Psoas muscle (tissue), 8 donors: Measurements from ENCODE around the gene HS3ST3A1. TPM values are rescaled to one million over a fixed set of nuclear protein-coding genes. Genes with fewer than 3 reads are reported as not detected.

Experiments used
- ATAC-seq, 4 donors: fragments of 200-7000 bp; cut with Tn5 transposase; one replicate each; pipeline ENCODE4 v1.9.1; 2020; ENCODE audit warnings: moderate library complexity in 3 of 4, mild to moderate bottlenecking in 2 of 4
- DNase-seq, 2 donors: peaks; one replicate each; pipeline ENCODE4 v3.0.0-alpha.2; 2020
- H3K27ac ChIP-seq: fragments of 200-600 bp; one replicate; pipeline ENCODE4 v1.8.0; 2022
- H3K27me3 ChIP-seq, 3 donors: fragments of 200-600 bp in 1 of 3; one replicate each; pipeline versions ENCODE4 v1.6.1 to v1.8.0; 2013 to 2022; ENCODE audit warnings: low read length in 2 of 3, mild to moderate bottlenecking in 2 of 3, moderate library complexity in 1 of 3; ENCODE audit not compliant: insufficient read depth in 3 of 3
- H3K36me3 ChIP-seq, 2 donors: fragments of 200-600 bp in 1 of 2; one replicate each; pipeline versions ENCODE4 v1.6.1 to v1.8.0; 2013 to 2022; ENCODE audit warnings: low read depth in 1 of 2, mild to moderate bottlenecking in 1 of 2, moderate library complexity in 1 of 2; ENCODE audit not compliant: insufficient read depth in 1 of 2
- H3K4me1 ChIP-seq: fragments of 200-600 bp; one replicate; pipeline ENCODE4 v1.8.0; 2022
- H3K4me3 ChIP-seq: fragments of 200-600 bp; one replicate; pipeline ENCODE4 v1.8.0; 2022; ENCODE audit warnings: mild to moderate bottlenecking
- H3K9me3 ChIP-seq: fragments of 200-600 bp; one replicate; pipeline ENCODE4 v1.8.0; 2022
- WGBS, 3 donors: extraction: QIAGEN DNeasy Blood & Tissue Kit; methylation state at CpG; one replicate each; pipeline versions ENCODE4 v1.1.6 to v1.1.7; 2013; 5-methylcytosine and 5-hydroxymethylcytosine counted together
- intact Hi-C, 2 donors: fragments of 100-400 bp; cut with DNase I; formaldehyde crosslinking; loops; one replicate each; pipeline versions ENCODE4 v1.11.0 to v1.14.2; 2022
- polyA plus RNA-seq, 3 donors: library from polyadenylated mRNA; stranded (reverse); fragments of 200-250 nt; gene quantifications; one replicate each; pipeline ENCODE4 v1.2.3, GENCODE V29; 2013
- total RNA-seq, 4 donors: library from RNA; stranded (reverse); fragmentation: NEBNext Ultra II Directional in 2 of 4; extraction: Animal tissue kit (Norgen Biotek cat#: 25700) in 2 of 4; gene quantifications; one replicate each; pipeline versions ENCODE4 v1.2.1 to v1.2.4, GENCODE V29; 2021 to 2023
- TF ChIP-seq, protein P1 (sequence below): fragments of 200-600 bp; IDR thresholded peaks from one replicate; pipeline ENCODE4 v1.8.0; 2022; ENCODE audit warnings: antibody characterized with exemption
- donor health status: healthy with polysubstance abuse.
- donor health status: DM: no; HTN: no; CAD: no; lungs with moderate emphysema.
- donor health status: Bipolar disorder and iron deficiency.
- donor health status: healthy.
- donor health status: DM: yes; HTN: yes; CAD: no.
- donor health status: DM: no; HTN: no; CAD: no.
- donor health status: DM: no; HTN: no; CAD: no.
- donor health status: DM: yes; HTN: yes; CAD: no.

The HS3ST3A1 gene
- total and polyA plus RNA-seq, 7 donors, result 0.13 to 0.64 (median 0.44) TPM; not detected in 2

DNA sequence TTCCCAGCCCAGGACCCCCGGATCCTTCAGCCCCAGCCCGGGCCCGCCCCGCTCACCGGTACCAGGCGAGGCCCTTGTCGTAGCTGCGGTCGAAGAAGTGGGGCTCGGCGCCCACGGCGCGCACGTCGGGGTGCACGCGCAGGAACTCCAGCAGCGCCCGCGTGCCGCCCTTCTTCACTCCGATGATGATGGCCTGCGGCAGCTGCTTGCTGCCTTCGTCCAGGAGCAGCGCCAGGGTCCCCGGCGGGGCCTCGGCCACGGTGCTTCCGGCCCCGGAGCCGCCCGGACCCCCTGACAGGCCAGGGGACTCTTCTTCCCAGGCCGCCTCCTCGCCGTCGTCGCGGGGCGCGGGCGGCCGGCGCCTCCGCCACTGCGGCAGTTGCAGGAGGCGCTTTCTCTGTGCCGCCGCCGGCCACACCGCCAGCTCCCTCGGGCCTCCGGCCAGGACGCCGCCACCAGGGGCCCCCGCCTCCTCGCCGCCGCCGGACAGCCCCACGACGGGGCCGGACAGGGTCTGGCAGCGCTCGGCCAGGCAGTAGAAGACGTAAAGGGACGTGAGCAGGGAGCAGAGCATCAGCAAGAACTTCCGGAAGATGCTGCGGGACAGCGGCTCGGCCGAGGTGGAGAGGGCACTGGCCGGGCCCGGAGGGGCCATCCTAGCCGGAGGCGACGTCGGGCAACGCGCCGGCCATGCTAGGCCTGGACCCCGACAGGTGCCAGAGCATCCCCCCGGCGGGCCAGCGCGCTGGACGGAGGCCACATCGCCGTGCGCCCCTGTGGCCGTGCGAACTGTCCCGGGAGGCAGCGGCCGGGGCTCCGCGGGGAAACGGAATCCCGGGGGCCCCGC is 1.0 kb downstream of the HS3ST3A1 start:
- TF ChIP-seq, protein P1, sequence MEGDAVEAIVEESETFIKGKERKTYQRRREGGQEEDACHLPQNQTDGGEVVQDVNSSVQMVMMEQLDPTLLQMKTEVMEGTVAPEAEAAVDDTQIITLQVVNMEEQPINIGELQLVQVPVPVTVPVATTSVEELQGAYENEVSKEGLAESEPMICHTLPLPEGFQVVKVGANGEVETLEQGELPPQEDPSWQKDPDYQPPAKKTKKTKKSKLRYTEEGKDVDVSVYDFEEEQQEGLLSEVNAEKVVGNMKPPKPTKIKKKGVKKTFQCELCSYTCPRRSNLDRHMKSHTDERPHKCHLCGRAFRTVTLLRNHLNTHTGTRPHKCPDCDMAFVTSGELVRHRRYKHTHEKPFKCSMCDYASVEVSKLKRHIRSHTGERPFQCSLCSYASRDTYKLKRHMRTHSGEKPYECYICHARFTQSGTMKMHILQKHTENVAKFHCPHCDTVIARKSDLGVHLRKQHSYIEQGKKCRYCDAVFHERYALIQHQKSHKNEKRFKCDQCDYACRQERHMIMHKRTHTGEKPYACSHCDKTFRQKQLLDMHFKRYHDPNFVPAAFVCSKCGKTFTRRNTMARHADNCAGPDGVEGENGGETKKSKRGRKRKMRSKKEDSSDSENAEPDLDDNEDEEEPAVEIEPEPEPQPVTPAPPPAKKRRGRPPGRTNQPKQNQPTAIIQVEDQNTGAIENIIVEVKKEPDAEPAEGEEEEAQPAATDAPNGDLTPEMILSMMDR, result no peak
- H3K36me3 ChIP-seq, result no peaks in the 10 kb centered on the region
- DNase-seq, result no peak
- H3K4me1 ChIP-seq, result no peaks in the 10 kb centered on the region
- WGBS, 3 donors, result 2 to 3% (median 3%) methylated on average over 62 to 101 of the region's 101 CpGs
- peaks cover 0 to 71% (median 13%) of the 10 kb centered on the region in 3 donors for H3K27me3 ChIP-seq
- H3K9me3 ChIP-seq, result no peaks in the 10 kb centered on the region
- intact Hi-C loops, result no loop called here
- peak overlapping the region; percentile 59 for H3K4me3 ChIP-seq
- no peak for ATAC-seq
- no peak overlapping the region for H3K27ac ChIP-seq

DNA sequence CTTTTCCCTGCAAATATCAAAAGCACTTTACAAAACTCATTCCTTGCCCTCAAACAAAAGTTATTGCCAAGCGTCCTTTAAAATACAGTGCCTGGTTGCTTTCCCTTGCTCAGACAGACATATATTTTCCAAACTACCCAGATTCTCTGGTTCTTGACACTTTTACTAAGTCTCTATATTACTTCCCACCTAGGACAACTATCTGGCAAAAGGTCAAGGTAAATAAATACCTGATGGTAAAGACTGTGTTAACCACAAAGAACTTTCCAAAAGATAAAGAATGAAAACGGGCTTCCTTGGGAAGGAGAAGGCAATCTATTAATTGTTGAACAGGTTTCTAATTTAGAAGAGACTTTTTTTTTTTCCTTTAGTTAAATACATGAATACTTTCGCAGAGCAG is 1.9 kb downstream of the HS3ST3A1 start:
- TF ChIP-seq, protein P1, result no peak
- H3K27ac ChIP-seq, result no peak overlapping the region
- no peaks in the 10 kb centered on the region for H3K9me3 ChIP-seq
- H3K36me3 ChIP-seq, result no peaks in the 10 kb centered on the region
- H3K4me3 ChIP-seq, result no peak overlapping the region
- no peak for ATAC-seq
- no peak for DNase-seq
- no peaks in the 10 kb centered on the region for H3K4me1 ChIP-seq
- WGBS, 3 donors, result 85 to 90% (median 87%) methylated on average over 3 of the region's 3 CpGs
- H3K27me3 ChIP-seq, result peaks cover 0 to 71% (median 13%) of the 10 kb centered on the region in 3 donors
- intact Hi-C loops, result loop anchor here (5.0 kb wide), 2 partner anchors 702 to 1327 kb away; partner anchors contain the start of gene HS3ST3B1 (in 1 of the 2)

DNA sequence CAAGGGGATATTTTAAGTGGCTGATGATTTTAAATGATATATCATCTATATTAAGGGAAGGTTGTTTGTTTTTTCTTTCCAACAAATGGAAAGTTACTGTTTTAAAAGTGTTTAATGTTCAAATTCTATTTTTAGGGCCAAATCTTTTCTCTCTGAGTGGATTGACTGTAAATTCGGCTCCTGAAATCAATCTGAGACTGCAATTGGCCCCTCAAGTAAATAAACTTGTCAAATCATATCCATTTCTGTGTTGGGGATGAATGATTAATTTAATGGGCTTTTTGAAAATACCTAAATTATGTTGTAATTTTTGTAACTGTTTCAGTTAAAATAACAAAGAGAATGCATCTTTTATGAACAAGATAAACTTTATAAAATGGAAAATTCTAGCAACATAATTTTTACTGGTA is 2.6 kb downstream of the HS3ST3A1 start:
- Histone ChIP-seq H3K36me3 (no peaks in the 10 kb centered on the region), H3K4me3 (no peak overlapping the region), H3K9me3 (no peaks in the 10 kb centered on the region), H3K27me3 (peaks cover 0 to 64% (median 13%) of the 10 kb centered on the region in 3 donors), H3K4me1 (no peaks in the 10 kb centered on the region), H3K27ac (no peak overlapping the region)
- intact Hi-C loops, result loop anchor here (5.0 kb wide), 2 partner anchors 703 to 1328 kb away; partner anchors contain the start of gene HS3ST3B1 (in 1 of the 2)
- TF ChIP-seq, protein P1, result no peak
- 92 to 100% (median 95%) methylated on average over 1 of the region's 1 CpG for WGBS, 3 donors
- ATAC-seq (no peak), DNase-seq (no peak)

DNA sequence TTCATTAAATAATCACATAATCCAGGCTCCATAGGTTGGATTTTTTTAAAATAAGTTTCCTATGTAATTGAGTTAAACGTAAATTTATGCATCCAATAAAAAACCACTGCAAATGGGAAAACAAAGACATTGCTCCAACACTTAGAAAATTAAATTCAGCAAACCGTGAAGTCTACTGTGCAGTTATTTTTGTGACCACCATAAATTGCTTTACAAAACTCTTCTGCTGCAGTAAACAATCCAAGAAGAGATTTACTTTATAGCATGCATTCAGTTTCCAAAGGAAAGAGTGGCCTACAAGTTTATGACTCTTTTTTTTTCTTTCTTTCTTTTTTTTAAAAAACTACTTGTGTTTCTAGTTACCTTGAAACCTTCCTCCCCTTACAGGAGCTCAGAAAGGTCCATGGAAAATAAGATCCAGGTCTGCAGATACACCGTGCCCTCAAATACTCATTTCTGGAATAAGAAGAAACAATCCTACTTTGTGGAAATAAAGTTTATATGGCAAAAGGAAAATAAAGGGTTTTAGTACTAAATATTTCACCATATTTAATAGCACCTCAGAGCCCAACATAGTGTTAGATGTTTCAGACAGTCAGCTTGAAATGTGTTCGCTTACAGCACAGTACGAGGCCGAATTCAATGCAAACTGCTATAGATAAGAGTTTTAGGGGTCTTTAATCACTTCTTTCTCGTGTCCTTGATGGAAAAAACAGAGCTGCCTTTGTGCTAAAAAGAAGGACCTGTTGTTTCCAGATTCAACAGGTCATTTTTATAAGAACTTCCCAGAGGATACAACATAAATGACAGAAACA is 3.2 kb downstream of the HS3ST3A1 start:
- Histone ChIP-seq H3K27ac (no peak overlapping the region), H3K4me1 (no peaks in the 10 kb centered on the region), H3K27me3 (peaks cover 0 to 58% (median 13%) of the 10 kb centered on the region in 3 donors), H3K4me3 (no peak overlapping the region), H3K36me3 (no peaks in the 10 kb centered on the region), H3K9me3 (no peaks in the 10 kb centered on the region)
- 84 to 90% (median 85%) methylated on average over 7 of the region's 7 CpGs for WGBS, 3 donors
- DNase-seq, result no peak
- TF ChIP-seq, protein P1, result no peak
- no peak for ATAC-seq
- intact Hi-C loops, result loop anchor here (5.0 kb wide), 2 partner anchors 704 to 1329 kb away; partner anchors contain the start of gene HS3ST3B1 (in 1 of the 2)
